Measurements from ENCODE around the gene FBXL7.

DNA sequence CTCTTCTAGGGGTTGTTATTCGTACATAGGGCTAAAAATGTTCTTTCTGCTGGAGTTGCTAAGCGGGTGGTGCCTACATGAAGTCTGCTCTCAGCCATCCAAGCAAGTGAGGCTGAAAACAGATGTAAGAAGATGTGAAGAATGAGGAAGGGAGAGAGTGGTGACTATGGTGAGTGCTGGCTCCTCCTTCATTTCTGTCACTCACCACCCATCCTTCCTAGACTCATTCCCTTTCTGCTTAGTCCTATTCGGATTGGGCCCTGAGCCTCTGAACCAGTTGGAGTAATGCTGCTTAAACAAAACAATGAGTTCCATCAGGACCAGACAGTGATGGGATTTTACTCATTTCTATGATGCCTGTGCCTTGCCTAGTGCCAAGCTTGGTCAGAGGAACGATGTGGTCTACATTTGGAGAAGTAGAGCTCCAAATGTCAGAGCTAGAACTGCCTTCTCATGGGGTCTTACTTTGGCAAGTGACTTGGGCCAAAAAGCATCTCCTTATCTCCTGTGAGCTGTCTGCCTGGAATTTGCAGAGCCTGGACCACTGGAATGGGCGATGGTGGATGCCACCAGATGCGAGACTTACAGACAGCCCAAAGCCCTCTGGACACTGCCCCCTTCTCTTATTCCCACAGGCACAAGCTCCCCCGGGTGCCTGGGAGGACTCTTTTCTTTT, 192.9 kb downstream of the FBXL7 start:
- no peak for TF ChIP-seq EZH2 (IDR thresholded peaks at IDR 0.05; ENCODE audit: borderline replicate concordance, low read length)
- TF ChIP-seq, protein P1, sequence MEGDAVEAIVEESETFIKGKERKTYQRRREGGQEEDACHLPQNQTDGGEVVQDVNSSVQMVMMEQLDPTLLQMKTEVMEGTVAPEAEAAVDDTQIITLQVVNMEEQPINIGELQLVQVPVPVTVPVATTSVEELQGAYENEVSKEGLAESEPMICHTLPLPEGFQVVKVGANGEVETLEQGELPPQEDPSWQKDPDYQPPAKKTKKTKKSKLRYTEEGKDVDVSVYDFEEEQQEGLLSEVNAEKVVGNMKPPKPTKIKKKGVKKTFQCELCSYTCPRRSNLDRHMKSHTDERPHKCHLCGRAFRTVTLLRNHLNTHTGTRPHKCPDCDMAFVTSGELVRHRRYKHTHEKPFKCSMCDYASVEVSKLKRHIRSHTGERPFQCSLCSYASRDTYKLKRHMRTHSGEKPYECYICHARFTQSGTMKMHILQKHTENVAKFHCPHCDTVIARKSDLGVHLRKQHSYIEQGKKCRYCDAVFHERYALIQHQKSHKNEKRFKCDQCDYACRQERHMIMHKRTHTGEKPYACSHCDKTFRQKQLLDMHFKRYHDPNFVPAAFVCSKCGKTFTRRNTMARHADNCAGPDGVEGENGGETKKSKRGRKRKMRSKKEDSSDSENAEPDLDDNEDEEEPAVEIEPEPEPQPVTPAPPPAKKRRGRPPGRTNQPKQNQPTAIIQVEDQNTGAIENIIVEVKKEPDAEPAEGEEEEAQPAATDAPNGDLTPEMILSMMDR (IDR thresholded peaks at IDR 0.05; ENCODE audit: low read length), result no peak
